HG03280 (cell line): ENCODE results near the gene NPIPB8.
"Not testable (repeated sequence)": the region's sequence is repeated elsewhere in the genome, so short reads cannot be mapped to it uniquely, and the experiment has no call there.

Experiments used
- ATAC-seq: cut with Tn5 transposase; IDR thresholded peaks from one replicate; pipeline ENCODE4 v1.9.1; 2021; ENCODE audit warnings: mild to moderate bottlenecking, moderate library complexity; ENCODE audit not compliant: unreplicated experiment

The NPIPB8 gene

DNA sequence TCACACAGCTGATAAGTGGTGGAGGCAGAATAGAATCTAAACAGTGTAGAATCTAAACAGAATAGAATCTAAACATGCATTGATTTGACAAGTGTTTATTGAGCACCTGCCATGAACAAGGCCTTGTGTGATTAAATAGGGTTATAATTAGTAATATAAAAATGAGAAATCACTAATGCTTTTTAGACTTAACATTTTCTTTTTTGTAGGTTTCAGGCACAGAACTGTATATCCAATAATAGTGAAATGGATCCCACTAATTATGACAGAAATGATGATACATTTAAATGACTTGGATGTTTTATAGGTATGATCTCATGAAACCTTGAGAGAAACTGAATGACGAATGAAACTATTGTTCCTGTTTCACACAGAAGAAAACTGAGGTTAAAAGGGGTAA is at the start of gene NPIPB8:
NPIPB8 (plus strand) TSS at position 301 of the 400 bp plus-strand sequence. CDS start 296 bp downstream, outside the sequence.
- ATAC-seq: not testable (repeated sequence)

DNA sequence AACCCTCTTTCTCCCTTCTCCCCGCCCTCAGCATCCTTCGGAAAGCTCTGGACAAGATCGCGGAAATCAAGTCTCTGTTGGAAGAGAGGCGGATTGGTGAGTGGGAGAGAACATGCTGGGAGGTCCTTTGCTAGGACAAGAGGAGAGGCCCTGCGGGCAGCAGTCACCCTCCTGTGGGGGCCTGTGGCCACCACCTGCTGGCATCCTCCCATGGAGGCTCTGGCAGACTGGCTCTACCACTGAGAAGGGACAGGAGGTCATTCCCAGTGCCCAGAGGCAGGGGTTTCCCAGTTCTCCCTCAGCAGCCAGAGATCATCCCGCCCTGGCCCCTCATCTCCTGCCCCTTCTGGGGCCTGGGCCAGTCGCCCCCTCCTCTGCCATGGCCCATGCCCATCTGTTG is 48.8 kb upstream of the NPIPB8 start:
- ATAC-seq: no peak

DNA sequence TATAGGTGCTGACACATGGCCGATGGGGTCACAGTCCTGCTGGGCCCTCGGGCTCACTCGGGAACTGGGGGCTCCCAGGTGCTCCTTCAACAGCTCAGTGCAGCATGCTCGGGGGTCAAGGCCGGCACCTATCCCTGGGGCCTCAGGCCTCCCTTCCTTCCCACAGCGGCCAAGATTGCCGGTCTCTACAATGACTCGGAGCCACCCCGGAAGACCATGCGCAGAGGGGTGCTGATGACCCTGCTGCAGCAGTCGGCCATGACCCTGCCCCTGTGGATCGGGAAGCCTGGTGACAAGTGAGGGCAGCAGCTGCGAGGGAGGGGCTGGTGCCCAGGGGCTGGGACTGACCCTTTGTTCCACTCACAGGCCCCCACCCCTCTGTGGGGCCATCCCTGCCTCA is 47.9 kb upstream of the NPIPB8 start:
- ATAC-seq: no peak

DNA sequence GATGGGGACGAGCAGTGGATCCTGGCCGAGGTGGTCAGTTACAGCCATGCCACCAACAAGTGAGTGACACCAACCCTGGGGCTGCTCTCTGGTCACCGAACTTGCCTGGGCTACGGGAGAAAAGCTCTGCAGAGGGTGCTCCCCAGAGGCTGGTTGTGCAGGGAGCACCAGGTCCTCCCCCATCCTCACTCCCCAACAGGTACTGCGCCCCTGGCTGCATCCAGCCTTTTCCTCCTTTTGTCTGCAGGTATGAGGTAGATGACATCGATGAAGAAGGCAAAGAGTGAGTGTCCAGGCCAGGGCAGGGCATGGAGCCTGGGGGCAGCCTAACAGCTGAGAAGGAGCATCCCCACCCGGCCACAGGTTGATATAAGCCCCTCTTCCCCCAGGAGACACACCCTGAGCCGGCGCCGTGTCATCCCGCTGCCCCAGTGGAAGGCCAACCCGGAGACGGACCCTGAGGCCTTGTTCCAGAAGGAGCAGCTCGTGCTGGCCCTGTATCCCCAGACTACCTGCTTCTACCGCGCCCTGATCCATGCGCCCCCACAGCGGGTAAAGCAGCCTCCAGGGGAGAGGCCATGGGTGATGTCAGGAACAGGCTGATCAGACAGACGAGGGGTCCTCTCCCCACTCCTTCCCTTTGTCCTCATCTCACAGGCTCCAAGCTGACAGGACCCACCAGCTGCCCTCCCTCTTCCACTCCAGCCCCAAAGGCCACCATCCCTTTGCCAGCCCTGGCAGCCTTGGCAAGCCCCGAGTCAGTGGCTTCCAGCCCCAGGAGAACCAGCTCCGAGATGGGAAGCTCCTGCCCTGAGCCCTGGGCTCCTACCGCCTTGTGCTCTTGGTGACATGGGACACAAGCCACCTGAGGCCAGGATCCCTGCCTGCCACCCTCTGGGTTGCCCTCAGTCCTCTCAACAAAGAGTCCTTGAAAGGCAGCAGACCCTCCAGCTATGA is 47.2 kb upstream of the NPIPB8 start:
- no peak for ATAC-seq

DNA sequence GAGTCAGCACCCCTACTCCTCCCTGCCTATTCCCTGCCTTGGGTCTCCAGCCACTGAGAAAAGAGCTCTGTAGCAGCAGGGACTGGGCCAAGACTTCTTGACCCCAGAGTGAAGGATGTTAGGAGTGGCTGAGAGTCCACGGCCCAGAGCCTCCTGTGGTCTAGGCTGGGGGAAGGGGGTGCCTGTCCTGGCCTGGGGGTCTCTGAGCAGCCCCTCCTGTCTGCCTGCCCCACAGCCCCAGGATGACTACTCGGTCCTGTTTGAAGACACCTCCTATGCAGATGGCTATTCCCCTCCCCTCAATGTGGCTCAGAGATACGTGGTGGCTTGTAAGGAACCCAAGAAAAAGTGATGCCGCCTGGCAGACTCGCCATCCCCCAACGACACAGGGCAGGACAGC is 46.5 kb upstream of the NPIPB8 start:
- ATAC-seq: no peak

DNA sequence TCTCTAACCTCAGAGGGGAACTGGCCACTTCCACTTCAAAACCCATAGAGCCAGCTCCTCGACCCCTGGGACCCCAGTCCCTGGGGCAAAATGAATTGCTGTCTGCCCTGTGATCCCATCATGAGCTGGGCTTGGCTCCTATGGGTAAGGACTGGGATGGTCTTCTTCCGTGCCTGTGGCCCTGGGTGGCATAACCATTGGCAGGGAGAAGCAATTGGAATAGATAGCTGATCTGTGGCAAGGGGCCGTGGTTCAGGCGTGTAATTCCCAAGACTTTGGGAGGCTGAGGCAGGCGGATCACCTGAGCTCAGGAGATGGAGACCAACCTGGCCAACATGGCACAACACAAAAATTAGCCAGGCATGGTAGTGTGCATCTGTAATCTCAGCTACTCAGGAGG is 45.4 kb upstream of the NPIPB8 start:
- no peak for ATAC-seq

DNA sequence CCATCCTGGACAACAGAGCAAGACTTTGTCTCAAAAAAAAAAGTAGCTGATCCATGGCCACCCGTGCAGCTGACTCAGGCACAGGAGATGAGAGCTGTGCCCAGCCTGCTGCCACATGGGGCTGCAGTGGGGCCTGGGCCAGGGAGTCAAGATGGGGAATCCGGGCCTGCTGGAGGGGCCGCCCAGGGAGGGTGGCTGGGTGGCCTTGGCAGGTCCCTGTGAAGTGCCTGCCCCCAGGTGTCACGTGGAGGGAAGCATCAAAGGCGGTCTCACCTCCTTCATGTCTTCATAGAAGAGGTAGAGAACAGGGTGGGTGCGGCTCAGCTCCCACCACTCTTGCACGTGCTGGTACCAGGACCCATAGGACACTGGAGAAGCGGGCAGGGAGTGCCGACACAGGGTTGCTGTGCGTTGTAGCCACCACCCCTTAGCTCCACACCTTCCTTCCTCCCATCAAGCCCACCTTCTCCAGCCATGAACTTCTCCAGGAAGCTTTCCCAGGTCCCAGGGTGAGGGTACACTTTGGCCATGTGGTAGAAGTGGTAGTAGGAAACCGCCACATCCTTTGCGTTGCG is 44.8 kb upstream of the NPIPB8 start:
- ATAC-seq: no peak

DNA sequence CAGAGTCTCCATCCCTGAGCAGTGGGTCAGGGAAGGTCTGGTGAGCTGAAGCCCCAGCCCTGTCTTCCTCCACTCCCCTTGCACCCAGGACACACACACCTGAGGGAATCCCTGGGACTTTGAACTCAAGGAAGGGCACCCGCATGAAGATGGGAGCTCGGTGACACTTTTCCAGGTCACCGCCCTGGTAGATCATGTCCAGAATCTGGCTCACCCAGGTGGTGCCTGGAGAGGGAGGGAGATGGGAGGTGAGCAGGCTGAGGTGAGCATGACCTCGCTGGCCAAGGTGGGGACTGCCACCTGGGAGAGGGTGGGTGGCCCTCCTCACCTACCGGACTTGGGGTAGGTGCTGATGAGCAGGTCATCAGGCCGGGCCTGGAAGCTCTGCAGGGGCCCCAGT is 42.4 kb upstream of the NPIPB8 start:
- ATAC-seq: not testable (repeated sequence)

DNA sequence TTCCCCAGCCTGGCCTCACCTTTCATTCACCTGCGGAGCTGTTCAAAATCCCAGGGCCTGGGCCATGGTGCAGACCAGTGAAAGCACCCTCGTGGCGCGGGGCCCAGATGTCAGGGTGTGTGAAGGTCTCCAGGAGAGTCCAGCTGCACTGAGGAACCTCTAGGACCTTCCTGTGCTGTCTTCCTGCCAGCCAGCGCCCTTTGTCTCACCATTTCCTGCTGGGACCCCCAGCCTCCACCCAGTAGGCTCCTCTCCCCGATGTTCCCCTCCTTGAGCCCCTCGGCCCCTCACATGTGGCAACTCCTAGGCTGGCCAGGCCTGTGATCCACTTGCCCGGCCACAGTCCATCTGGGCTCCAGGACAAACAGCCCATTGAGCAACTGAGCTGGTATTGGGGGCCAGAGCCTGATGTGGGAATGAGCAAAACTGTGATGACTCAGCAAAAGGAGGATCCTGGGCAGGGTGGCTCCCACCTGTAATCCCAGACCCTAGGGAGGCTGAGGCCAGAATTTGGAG is 41.7 kb upstream of the NPIPB8 start:
- no peak for ATAC-seq

DNA sequence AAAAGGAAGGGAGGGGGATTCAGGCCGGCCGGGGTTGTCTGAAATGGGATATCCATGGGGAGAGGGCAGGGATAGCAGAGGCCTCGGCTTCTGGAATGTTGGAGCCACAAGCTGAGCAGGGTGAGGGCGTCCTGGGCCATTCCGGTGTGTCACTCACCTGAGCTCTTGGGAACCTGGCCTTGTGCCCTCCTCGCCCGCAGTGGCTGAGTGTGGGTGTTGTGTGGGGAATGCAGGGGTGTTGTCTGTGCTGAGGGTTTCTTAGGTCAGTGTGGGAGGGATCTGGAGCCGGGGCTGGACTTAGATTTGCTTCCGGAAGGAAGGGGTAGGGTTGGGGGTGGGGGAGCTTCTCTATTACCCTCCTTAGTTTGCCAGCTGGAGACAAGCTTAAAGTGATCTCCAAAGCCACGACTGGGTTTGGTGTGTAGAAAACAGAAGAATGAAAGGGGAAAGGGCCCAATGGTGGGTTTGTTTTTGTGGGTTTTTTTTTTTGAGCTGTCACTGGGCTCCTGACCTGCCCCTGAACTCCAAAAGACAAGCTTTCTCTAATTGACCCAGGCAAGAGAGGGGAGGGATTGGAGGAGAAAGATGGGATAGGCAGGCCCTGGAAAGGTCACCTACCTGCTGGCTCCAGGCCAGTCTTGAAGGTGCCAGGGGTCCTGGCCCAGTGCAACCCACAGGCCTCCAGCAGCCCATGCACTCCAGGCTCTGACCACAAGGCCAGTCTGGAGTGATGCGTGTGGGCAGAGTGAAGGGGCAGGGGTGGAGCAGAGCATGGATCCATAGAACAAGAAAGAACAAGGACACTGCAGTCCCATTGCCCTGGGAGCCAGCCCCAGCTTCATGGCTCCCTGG is 40.8 kb upstream of the NPIPB8 start, which contains the start of gene SULT1A2:
SULT1A2 (minus strand) TSS at position 211 of the 852 bp plus-strand sequence. CDS start 1,120 bp downstream, outside the sequence.
- no peak for ATAC-seq

DNA sequence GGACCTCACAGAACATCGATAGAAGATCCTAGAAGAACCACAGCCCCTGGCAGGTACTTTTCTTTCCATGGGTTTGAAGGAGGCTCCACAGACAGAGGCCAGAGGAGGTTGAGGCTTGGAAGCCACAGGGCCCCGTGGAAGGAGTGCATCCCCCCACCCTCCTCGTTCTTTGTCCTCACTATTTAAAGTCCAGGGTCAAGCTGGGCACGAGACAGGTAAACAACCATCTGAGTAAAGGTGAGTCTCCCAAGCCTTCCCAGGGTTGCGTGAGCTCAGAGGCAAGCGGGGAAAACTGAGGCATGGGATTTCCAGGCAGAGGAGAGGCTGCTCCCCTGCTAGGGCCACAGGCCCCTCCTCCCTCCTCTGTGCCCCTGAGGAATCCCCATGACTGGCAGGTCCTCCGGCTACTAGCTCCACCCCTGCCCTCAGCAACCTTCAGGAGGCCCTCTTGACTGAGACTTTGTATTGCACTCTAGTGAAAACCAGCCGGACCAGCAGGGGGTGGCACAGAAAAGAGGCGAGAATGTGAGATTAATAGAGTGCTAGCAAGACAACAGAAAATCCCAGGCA is 40.1 kb upstream of the NPIPB8 start:
- no peak for ATAC-seq

DNA sequence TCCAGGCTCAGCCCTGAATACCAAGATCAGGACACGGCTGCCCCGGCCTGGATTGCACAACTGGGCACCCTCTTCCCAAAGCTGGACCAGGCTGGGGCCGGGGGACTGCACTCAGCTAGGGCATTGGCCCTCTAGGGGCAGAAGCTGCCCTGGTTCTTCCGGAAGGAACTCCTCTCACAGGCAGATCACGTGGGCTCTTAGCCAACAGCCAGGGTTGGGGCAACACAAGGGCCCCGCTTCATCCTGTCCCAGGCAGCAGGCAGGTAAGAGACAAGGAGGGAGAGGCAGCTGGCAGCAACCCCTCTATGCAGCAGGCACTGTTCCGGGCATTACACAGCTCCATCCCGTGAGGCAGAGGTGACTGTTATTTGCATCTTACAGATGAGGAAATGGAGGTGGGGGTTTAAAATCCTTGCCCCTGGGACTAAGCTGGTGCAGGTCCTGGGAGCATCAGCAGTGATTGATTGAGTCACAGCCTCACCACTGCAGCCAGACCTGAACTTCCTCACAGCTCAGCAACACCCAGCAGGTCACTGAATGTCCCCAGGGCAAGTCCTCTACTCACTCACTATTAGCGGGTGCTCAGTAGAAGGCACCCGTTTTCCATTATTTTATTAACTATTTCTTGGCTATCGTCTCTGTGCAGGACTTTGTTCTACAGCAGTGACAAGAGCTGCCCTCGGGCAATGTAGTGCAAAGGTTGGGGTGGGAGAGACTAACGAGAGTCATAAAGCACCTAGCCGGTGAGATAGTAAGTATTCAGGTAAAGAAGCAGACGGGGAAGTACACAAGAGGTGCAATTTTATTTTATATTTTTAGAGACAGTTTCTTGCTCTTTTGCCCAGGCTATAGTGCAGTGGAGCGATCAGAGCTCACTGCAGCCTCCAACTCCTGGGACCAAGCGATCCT is 38.2 kb upstream of the NPIPB8 start:
- ATAC-seq: peak; percentile 50

DNA sequence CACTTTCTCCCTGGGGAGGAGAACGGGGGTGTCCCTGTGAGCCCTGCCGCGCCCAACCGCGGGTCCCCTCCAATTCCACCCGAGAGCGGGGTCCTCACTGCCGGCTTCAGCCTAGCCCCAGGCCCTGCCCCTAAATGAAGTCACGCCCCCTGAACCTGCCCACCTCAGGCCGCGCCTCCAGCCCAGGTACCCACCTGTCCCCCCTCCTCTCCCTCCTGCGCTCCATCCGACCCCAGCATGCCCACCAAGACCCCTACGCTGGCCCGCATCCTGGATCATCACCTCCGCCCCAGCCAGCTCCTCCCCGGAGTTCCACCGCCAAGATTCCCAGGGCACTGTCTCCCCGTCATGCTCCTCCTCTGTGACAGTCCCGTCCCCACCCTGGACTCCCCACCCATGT is 36.9 kb upstream of the NPIPB8 start:
- not testable (repeated sequence) for ATAC-seq

DNA sequence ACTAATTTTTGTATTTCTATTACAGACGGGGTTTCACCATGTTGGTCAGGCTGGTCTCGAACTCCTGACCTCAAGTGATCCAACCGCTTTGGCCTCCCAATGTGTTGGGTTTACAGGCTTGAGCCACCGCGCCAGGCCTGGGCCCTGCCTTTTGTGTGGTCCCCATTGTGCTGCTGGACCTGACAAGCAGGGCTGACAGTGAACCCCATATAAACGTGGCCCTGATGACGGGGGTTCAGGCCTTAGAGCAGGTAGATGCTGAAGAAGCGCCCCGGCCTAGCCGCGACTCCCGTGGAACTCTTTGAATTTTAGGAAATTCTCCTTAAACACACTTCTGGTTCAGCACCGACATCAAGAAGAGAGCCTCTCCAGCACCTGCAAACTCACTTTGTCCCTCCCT is 36.3 kb upstream of the NPIPB8 start:
- not testable (repeated sequence) for ATAC-seq

DNA sequence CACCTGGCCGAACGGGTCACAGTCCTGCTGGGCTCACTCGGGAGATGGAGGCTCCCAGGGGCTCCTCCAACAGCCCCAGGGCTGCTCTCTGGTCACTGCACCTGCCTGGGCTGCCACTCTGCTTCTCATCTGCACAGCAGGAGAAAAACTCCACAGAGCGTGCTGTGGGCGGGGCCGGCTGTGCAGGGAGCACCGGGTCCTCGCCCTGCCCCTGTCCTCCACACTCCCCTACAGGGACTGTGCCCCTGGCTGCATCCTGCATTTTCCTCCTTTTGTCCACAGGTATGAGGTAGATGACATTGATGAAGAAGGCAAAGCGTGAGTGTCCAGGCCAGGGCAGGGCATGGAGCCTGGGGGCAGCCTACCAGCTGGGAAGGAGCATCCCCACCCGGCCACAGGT is 35.8 kb upstream of the NPIPB8 start:
- ATAC-seq: not testable (repeated sequence)

DNA sequence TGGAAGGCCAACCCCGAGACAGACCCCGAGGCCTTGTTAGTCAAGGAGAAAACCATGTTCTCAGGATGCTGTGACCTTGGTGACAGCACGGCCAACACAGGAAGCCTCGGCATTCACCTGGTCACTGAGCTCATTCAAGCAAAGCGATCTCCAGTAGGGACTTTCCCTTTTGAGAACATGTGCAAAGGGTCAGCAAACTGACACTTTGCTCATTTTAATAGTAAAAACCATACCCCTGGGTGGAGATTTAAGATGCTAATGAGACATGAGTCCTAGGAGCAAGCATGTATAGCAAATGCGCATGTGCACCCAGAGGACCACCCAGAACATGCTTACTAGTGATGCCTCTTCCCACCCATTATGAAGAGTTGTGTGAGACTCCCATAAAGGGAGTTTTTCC is 35.3 kb upstream of the NPIPB8 start:
- no peak for ATAC-seq

DNA sequence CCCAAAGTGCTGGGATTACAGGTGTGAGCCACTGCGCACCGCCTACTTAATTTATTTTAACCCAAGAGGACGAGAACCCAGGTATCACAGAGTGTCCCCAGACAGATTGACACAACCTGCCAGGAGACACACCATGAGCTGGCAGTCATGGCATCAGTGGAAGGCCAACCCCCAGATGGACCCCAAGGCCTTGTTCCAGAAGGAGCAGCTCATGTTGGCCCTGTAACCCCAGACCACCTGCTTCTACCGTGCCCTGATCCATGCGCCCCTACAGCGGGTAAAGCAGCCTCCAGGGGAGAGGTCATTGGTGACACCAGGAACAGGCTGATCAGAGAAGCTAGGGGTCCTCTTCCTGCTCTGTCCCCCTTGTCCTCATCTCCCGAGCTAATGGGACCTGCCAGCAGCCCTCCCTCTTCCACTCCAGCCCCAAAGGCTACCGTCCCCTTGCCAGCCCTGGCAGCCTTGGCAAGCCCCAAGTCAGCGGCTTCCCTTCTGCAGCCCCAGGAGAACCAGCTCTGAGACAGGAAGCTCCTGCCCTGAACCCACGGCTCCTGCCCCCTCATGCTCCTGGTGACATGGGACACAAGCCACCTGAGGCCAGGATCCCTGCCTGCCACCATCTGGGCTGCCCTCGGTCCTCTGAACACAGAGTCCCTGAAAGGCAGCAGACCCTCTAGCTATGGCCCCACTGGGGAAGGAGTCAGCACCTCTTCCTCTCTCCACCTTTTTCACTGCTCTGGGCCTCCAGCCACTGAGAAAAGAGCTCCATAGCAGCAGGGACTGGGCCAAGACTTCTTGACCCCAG is 34.3 kb upstream of the NPIPB8 start:
- no peak for ATAC-seq

DNA sequence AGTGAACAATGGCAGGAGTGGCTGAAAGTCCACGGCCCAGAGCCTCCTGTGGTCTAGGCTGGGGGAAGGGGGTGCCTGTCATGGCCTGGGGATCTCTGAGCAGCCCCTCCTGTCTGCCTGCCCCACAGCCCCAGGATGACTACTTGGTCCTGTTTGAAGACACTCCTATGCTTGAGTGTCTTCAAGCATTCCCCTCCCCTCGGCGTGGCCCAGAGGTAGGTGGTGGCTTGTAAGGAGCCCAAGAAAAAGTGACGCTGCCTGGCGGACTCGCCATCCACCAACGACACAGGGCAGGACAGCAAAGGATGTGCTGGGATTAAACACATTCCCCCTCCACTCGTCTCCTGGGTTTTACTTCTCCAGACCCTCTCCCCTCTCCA is 33.7 kb upstream of the NPIPB8 start:
- ATAC-seq: no peak
